GM19193 (cell line): Measurements from ENCODE around the gene LRMDA.

Source experiments
- POLR2A ChIP-seq: IDR thresholded peaks from 4 replicates; pipeline ENCODE4 v1.6.1; 2011; ENCODE audit not compliant: insufficient read depth, insufficient read length; ENCODE audit errors: extremely low read depth

Gene LRMDA

GRCh38 chr10:75861582-75861981 lies 430.2 kb downstream of the LRMDA start:
- TF ChIP-seq POLR2A = no peak

DNA sequence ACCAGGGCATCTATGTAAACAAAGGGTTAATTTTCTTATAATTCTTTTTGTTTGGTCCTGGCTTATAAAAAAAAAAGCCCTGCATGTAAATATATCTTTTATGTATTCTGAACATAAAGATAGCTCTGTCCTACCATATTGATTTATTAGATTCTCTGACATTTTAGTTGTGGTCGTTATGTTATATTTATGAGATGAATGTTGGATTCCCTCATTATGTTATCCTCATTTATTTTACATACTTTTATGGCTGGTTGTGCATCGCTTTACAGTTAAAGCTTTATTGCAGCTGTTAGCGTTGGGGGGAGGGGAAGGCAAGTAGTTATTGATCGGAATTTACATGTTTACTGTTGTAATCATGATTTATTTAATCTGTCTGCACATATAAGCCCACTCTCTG lies 431.5 kb downstream of the LRMDA start:
- TF ChIP-seq POLR2A = no peak

- TF ChIP-seq POLR2A = no peak
Measured at GRCh38 chr10:75864717-75865116, 433.3 kb downstream of the LRMDA start.

- no peak for TF ChIP-seq POLR2A
Measured at GRCh38 chr10:75865413-75866299, 434.2 kb downstream of the LRMDA start.

GRCh38 chr10:75866300-75866625 lies 434.8 kb downstream of the LRMDA start:
- TF ChIP-seq POLR2A = no peak

DNA sequence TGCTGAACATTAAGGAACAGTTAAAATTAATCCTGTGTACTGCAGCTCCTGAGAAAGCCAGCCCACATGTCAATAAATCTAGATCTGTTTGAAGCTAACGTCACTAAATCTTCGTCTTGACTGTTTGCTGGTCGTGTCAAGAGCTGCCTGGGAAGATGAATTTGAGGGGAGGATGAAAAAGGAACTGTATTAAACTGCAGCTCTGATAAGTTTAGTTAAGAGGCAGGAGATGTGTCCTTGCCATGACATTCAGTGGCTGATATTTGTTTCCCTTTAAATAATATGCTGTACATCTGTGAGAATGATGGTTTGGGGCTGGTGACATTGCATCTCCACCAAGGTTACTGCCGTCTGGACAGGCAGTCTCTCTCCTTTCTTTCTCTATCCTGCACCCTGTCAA lies 435.3 kb downstream of the LRMDA start:
- TF ChIP-seq POLR2A = no peak

GRCh38 chr10:75868574-75868973 lies 437.1 kb downstream of the LRMDA start:
- no peak for TF ChIP-seq POLR2A

DNA sequence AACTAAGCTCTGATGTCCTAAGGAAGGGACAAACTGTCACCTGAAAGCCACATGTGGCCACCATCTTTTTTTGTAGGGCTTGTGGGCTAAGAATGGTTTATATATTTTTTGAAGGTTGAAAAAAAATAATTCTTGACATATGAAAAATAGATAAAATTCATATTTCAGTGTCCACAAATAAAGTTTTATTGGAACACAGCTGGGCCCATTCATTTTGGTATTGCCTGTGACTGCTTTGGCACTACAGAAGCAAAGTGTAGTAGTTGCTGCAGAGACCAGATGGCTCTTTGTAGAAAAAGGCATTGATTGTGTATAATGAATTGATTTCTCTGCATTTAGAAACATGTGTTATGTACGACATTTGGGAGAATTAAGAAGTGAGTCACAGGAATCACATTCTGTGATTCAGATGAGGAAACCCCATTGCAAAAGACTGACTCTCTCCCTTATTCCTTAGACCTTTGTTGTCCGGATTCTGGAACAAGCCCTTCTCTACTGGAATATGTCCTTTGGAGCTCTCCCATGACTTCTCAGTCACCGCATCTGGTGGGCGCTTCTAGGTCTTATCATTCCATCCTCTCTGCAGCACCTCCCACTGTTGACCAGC lies 438.7 kb downstream of the LRMDA start:
- no peak for TF ChIP-seq POLR2A

DNA sequence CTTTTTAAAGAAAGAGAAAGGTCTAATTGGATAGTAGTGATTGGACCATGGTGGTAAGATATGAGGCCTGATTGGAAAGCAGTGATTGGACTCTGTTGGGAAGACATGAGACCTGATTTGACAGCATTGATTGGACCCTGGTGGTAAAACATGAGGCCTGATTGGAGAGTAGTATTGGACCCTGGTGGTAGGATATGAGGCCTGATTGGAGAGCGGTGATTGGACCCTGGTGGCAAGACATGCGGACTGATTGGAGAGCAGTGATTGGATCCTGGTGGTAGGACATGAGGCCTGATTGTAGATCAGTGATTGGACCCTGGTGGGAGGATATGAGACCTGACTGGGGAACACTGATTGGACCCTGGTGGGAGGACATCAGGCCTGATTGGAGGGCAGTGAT lies 444.3 kb downstream of the LRMDA start:
- TF ChIP-seq POLR2A = no peak

DNA sequence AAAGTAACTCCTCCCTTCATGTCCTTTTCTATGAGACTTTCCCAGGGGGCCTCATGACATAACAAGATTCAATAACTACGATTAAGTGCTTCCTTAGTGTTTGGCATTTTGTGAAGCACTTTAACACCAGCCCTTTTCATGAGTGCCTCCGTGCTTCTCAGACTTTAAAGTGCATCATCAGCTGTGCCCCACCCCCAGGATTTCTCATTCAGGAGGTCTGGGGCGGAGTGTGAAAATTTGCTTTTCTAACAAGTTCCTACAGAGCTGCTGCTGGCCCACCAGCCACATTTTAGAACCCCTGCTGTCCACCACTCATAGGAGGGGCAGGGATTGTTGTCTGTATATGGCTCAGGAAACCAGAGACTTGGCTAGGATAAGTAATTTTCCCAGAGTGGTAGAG lies 445.3 kb downstream of the LRMDA start:
- no peak for TF ChIP-seq POLR2A

- TF ChIP-seq POLR2A = no peak
Measured at GRCh38 chr10:75877877-75878276, 446.5 kb downstream of the LRMDA start.

GRCh38 chr10:75878586-75878985 lies 447.2 kb downstream of the LRMDA start:
- TF ChIP-seq POLR2A = no peak

- no peak for TF ChIP-seq POLR2A
Measured at GRCh38 chr10:75880031-75880775, 448.8 kb downstream of the LRMDA start.

GRCh38 chr10:75883081-75884072 lies 452.0 kb downstream of the LRMDA start:
- TF ChIP-seq POLR2A = no peak
